HL-60 (cell line): ENCODE results near the gene ANKRD33.

Experiments
- DNase-seq, 2 experiments: peaks; one replicate each; pipeline ENCODE4 v3.0.0-alpha.2; 2010 to 2020; ENCODE audit warnings: low read depth in 1 of 2, low spot score in 1 of 2
- H3K27ac ChIP-seq: fragments of 250-450 bp; sonication (Bioruptor Pico); replicated peaks from 2 replicates; pipeline ENCODE4 v1.5.1; 2020; ENCODE audit warnings: mild to moderate bottlenecking, moderate library complexity
- H3K27me3 ChIP-seq: fragments of 250-450 bp; sonication (Bioruptor Pico); 2 replicates; pipeline ENCODE4 v1.5.1; 2021; ENCODE audit warnings: mild to moderate bottlenecking, moderate library complexity; ENCODE audit not compliant: insufficient read depth, poor library complexity, severe bottlenecking
- H3K4me3 ChIP-seq: replicated peaks from 2 replicates; pipeline ENCODE4 v1.5.1; 2011; ENCODE audit warnings: mild to moderate bottlenecking, control low read depth, low read length; ENCODE audit not compliant: insufficient read depth
- GABPA ChIP-seq: IDR thresholded peaks from 2 replicates; pipeline ENCODE4 v1.6.1; 2012; ENCODE audit warnings: low read depth
- POLR2AphosphoS5 ChIP-seq: IDR thresholded peaks from 2 replicates; pipeline ENCODE4 v1.6.1; 2012; ENCODE audit warnings: low read depth
- SPI1 ChIP-seq: IDR thresholded peaks from 2 replicates; pipeline ENCODE4 v1.6.1; 2012; ENCODE audit warnings: low read depth, mild to moderate bottlenecking, borderline replicate concordance
- TF ChIP-seq, protein P1 (sequence below): IDR thresholded peaks from 2 replicates; pipeline ENCODE4 v1.6.1; 2012; ENCODE audit warnings: low read depth; ENCODE audit not compliant: insufficient replicate concordance
- TF ChIP-seq, protein P2 (sequence below): IDR thresholded peaks from one replicate; pipeline ENCODE4 v1.5.1; 2011; ENCODE audit warnings: low read length, control low read depth, inconsistent platforms; ENCODE audit not compliant: insufficient read depth

ANKRD33 gene

DNA sequence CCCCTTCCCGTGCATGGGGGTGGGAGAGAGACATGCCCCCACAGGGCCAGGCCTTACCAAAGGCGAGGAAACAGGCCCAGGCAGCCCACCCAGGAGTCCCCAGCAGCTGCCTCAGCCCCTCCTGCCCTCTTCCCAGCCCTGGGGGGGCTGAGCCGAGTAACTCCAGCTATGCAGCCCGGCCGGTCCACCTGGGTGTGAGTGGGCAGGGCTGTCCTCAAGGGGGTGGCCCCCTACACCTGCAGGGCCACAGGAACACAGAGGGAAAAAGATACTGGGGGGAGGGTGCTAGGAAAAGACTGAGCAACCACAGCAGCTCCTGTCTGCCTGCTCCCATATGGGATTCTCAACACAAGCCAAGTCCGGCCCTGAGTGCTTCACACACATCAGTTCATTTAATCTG, 46.9 kb upstream of the ANKRD33 start:
- peaks cover 19% of the 10 kb centered on the region for H3K27me3 ChIP-seq
- TF ChIP-seq POLR2AphosphoS5 = no peak
- TF ChIP-seq SPI1 = no peak
- TF ChIP-seq, protein P1, sequence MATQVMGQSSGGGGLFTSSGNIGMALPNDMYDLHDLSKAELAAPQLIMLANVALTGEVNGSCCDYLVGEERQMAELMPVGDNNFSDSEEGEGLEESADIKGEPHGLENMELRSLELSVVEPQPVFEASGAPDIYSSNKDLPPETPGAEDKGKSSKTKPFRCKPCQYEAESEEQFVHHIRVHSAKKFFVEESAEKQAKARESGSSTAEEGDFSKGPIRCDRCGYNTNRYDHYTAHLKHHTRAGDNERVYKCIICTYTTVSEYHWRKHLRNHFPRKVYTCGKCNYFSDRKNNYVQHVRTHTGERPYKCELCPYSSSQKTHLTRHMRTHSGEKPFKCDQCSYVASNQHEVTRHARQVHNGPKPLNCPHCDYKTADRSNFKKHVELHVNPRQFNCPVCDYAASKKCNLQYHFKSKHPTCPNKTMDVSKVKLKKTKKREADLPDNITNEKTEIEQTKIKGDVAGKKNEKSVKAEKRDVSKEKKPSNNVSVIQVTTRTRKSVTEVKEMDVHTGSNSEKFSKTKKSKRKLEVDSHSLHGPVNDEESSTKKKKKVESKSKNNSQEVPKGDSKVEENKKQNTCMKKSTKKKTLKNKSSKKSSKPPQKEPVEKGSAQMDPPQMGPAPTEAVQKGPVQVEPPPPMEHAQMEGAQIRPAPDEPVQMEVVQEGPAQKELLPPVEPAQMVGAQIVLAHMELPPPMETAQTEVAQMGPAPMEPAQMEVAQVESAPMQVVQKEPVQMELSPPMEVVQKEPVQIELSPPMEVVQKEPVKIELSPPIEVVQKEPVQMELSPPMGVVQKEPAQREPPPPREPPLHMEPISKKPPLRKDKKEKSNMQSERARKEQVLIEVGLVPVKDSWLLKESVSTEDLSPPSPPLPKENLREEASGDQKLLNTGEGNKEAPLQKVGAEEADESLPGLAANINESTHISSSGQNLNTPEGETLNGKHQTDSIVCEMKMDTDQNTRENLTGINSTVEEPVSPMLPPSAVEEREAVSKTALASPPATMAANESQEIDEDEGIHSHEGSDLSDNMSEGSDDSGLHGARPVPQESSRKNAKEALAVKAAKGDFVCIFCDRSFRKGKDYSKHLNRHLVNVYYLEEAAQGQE = no peak
- no peak for TF ChIP-seq GABPA
- TF ChIP-seq, protein P2, sequence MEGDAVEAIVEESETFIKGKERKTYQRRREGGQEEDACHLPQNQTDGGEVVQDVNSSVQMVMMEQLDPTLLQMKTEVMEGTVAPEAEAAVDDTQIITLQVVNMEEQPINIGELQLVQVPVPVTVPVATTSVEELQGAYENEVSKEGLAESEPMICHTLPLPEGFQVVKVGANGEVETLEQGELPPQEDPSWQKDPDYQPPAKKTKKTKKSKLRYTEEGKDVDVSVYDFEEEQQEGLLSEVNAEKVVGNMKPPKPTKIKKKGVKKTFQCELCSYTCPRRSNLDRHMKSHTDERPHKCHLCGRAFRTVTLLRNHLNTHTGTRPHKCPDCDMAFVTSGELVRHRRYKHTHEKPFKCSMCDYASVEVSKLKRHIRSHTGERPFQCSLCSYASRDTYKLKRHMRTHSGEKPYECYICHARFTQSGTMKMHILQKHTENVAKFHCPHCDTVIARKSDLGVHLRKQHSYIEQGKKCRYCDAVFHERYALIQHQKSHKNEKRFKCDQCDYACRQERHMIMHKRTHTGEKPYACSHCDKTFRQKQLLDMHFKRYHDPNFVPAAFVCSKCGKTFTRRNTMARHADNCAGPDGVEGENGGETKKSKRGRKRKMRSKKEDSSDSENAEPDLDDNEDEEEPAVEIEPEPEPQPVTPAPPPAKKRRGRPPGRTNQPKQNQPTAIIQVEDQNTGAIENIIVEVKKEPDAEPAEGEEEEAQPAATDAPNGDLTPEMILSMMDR = no peak

DNA sequence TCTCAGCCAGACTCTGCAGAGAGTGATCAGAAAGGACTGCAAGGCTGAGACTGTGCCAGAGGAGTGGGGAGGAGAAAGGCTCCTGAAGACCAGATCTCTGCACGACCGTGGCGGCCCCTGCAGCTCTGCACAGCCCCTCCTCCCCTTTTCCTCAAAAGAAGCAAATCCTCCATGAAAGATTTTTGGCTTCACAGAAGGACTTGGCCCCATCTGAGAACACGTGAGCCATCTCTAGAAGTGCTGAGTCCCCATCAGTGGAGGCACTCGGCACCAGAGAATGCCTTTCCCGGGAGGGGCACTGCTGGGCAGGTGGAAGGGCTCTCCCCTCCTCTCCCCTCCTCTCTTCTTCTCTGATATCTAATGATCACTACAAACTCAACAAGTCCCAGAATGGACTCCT, 46.2 kb upstream of the ANKRD33 start:
- H3K27me3 ChIP-seq = peaks cover 27% of the 10 kb centered on the region
- no peak for DNase-seq
- TF ChIP-seq GABPA (no peak), SPI1 (no peak), POLR2AphosphoS5 (no peak)
- TF ChIP-seq, protein P2 = no peak
- TF ChIP-seq, protein P1 = no peak
- no peak overlapping the region for H3K4me3 ChIP-seq
- no peak overlapping the region for H3K27ac ChIP-seq

More for the DNA sequence above, 46.9 kb upstream of the ANKRD33 start:
- Histone ChIP-seq H3K27ac (no peak overlapping the region), H3K4me3 (no peak overlapping the region)
- DNase-seq = no peak

DNA sequence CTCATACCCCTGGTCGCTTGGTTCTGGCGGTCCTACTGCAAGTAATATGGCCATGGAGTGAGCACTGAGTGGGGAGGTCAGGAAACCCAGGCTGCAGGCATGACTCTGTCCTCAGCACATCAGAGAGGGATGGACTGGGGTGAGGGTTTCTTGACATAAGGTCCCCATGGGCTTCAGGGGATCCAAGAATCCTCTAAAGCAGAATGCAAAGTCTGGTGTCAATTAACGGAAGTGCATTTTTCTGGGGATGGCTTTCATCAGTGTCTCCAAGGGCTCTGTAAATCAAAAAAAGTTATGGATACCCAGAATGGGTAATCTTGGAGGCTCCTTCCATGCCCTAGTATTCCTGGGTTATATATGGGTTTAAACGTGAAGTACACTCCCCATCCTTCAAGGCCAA, 43.0 kb upstream of the ANKRD33 start:
- no peak overlapping the region for H3K4me3 ChIP-seq
- H3K27me3 ChIP-seq = peaks cover 34% of the 10 kb centered on the region
- DNase-seq = no peak
- no peak for TF ChIP-seq GABPA
- H3K27ac ChIP-seq = no peak overlapping the region

DNA sequence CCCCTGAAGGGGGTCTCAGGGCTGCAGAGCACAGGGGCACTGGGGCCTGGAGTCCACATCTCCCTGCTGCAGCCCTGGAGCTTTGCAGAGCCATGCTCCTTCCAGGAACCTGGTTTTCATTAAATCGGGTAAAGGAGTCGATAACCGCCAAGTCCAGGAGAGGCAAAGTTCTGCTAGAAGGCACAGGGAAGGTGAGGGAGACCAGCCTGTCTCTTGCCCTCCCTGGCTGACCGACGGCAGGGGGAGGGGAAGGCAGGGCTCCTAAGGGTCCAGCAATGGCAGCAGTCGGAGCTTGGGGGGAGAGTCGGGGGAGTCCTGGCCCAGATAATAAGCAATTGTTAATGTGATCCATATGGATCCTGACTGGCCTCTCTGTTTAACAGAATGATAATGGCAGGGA, 42.4 kb upstream of the ANKRD33 start:
- H3K27me3 ChIP-seq = peaks cover 36% of the 10 kb centered on the region
- no peak for TF ChIP-seq GABPA
- TF ChIP-seq POLR2AphosphoS5 = no peak
- TF ChIP-seq, protein P1 = no peak
- TF ChIP-seq, protein P2 = no peak
- TF ChIP-seq SPI1 = no peak
- DNase-seq = no peak
- no peak overlapping the region for H3K4me3 ChIP-seq
- no peak overlapping the region for H3K27ac ChIP-seq
